ENCODE data around the gene PRIM2. TPM values are rescaled to one million over a fixed set of nuclear protein-coding genes. Genes with fewer than 3 reads are reported as not detected.

PRIM2 gene
- total RNA-seq, 4 donors from 2014 or later, result 6.0 to 15.0 (median 7.0) TPM

- Histone ChIP-seq H3K27ac (replicated peaks in 1 of 4) (peak overlapping the region in 1 of 4 donors; percentile 13), H3K27me3 (no peaks in the 10 kb centered on the region), H3K4me3 (no peak overlapping the region), H3K36me3 (no peaks in the 10 kb centered on the region), H3K9me3 (no peaks in the 10 kb centered on the region), H3K4me1 (no peaks in the 10 kb centered on the region)
- intact Hi-C loops (cut with DNase I), result no loop called here
- DNase-seq (ENCODE audit: extremely low spot score), result no peak
- no peak for TF ChIP-seq POLR2AphosphoS5 (IDR thresholded peaks at IDR 0.05)
- no peak for TF ChIP-seq EP300 (IDR thresholded peaks at IDR 0.05)
- no peak for TF ChIP-seq POLR2A (IDR thresholded peaks at IDR 0.05; ENCODE audit: low read depth)
- TF ChIP-seq, protein P1, sequence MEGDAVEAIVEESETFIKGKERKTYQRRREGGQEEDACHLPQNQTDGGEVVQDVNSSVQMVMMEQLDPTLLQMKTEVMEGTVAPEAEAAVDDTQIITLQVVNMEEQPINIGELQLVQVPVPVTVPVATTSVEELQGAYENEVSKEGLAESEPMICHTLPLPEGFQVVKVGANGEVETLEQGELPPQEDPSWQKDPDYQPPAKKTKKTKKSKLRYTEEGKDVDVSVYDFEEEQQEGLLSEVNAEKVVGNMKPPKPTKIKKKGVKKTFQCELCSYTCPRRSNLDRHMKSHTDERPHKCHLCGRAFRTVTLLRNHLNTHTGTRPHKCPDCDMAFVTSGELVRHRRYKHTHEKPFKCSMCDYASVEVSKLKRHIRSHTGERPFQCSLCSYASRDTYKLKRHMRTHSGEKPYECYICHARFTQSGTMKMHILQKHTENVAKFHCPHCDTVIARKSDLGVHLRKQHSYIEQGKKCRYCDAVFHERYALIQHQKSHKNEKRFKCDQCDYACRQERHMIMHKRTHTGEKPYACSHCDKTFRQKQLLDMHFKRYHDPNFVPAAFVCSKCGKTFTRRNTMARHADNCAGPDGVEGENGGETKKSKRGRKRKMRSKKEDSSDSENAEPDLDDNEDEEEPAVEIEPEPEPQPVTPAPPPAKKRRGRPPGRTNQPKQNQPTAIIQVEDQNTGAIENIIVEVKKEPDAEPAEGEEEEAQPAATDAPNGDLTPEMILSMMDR (IDR thresholded peaks at IDR 0.05), result no peak
- WGBS, result 64% methylated on average over 6 of the region's 6 CpGs
These were observed 22.5 kb upstream of the PRIM2 start for GRCh38 chr6:57294862-57295445.

DNA sequence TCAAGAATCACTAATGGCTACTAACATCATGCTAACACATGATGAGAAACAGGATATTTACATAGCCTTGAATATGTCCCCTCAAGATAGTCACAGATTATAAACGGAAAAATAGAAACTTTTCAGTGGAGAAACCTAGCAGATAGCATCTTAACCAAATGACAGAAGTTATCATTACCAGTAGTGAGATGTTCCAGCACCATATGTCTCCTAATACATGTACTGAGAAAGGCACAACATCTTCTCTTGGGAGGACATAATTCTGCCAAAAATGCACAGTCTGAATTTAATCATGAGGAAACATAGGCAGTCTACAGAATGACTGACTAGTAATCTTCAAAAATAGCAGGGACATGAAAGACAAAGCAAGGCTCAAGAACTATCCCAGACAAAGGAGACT, 19.9 kb upstream of the PRIM2 start:
- intact Hi-C loops (cut with DNase I), result no loop called here
- Histone ChIP-seq H3K4me1 (peaks cover 0 to 12% (median 9%) of the 10 kb centered on the region in 4 donors), H3K9me3 (no peaks in the 10 kb centered on the region), H3K36me3 (no peaks in the 10 kb centered on the region), H3K27ac (replicated peaks in 1 of 4) (no peak overlapping the region), H3K4me3 (no peak overlapping the region), H3K27me3 (no peaks in the 10 kb centered on the region)
- TF ChIP-seq EP300 (IDR thresholded peaks at IDR 0.05), result no peak
- no peak for TF ChIP-seq POLR2AphosphoS5 (IDR thresholded peaks at IDR 0.05)
- TF ChIP-seq, protein P1 (IDR thresholded peaks at IDR 0.05), result no peak
- TF ChIP-seq POLR2A (IDR thresholded peaks at IDR 0.05; ENCODE audit: low read depth), result no peak
- 93% methylated on average over 1 of the region's 1 CpG for WGBS
- no peak for DNase-seq (ENCODE audit: extremely low spot score)

GRCh38 chr6:57298741-57299140, 18.7 kb upstream of the PRIM2 start:
- peaks cover 0 to 23% (median 20%) of the 10 kb centered on the region in 4 donors for H3K4me1 ChIP-seq
- TF ChIP-seq, protein P1 (IDR thresholded peaks at IDR 0.05), result no peak
- TF ChIP-seq POLR2AphosphoS5 (IDR thresholded peaks at IDR 0.05), result no peak
- no peak for TF ChIP-seq EP300 (IDR thresholded peaks at IDR 0.05)
- TF ChIP-seq POLR2A (IDR thresholded peaks at IDR 0.05; ENCODE audit: low read depth), result no peak
- H3K27ac ChIP-seq (replicated peaks in 1 of 4), result no peak overlapping the region
- no peaks in the 10 kb centered on the region for H3K27me3 ChIP-seq
- DNase-seq (ENCODE audit: extremely low spot score), result no peak
- H3K9me3 ChIP-seq, result no peaks in the 10 kb centered on the region
- H3K36me3 ChIP-seq, result no peaks in the 10 kb centered on the region
- WGBS, result 52% methylated on average over 2 of the region's 2 CpGs
- intact Hi-C loops (cut with DNase I), result no loop called here
- H3K4me3 ChIP-seq, result no peak overlapping the region

DNA sequence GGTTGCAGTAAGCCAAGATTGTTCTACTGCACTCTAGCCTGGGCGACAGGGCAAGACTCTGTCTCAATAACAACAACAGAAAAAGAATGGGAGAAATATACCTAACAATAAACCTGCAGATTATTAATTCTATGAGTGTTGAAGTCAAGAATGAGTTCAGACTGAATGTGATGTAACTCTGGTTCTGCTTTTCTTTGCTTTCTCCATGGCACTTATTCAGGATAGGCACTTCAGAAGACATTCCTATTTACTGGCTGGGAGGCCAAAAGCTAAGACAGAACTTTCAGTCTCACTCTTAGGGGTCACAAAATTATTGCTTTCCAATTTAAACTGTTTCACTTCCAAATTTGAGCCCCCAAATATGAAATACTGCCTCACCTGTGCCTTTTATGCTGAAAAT, 15.7 kb upstream of the PRIM2 start:
- H3K9me3 ChIP-seq, result no peaks in the 10 kb centered on the region
- intact Hi-C loops (cut with DNase I), result no loop called here

More for the DNA sequence above, 15.7 kb upstream of the PRIM2 start:
- Histone ChIP-seq H3K27ac (replicated peaks in 1 of 4) (peak overlapping the region in 3 of 4 donors; percentile 40 to 49 (median 43)), H3K4me1 (peaks cover 0 to 50% (median 45%) of the 10 kb centered on the region in 4 donors), H3K4me3 (no peak overlapping the region), H3K36me3 (no peaks in the 10 kb centered on the region), H3K27me3 (no peaks in the 10 kb centered on the region)
- TF ChIP-seq POLR2AphosphoS5 (IDR thresholded peaks at IDR 0.05) (no peak), EP300 (IDR thresholded peaks at IDR 0.05) (no peak), POLR2A (IDR thresholded peaks at IDR 0.05; ENCODE audit: low read depth) (no peak)
- TF ChIP-seq, protein P1 (IDR thresholded peaks at IDR 0.05), result no peak
- DNase-seq (ENCODE audit: extremely low spot score), result no peak
- 87% methylated on average over 1 of the region's 1 CpG for WGBS

Measured in esophagus muscularis mucosa (tissue), 4 donors.